Rectal smooth muscle tissue (tissue), 1 donor: ENCODE measurements around the gene KRI1.
"Not testable (repeated sequence)": the region's sequence is repeated elsewhere in the genome, so short reads cannot be mapped to it uniquely, and the experiment has no call there.

Experiments
- H3K27ac ChIP-seq: one replicate; pipeline ENCODE4 v1.7.0; 2013; ENCODE audit warnings: low read depth, low read length, inconsistent platforms
- H3K27me3 ChIP-seq: one replicate; pipeline ENCODE4 v1.7.0; 2013; ENCODE audit warnings: low read length; ENCODE audit not compliant: control insufficient read depth, insufficient read depth
- H3K36me3 ChIP-seq: one replicate; pipeline ENCODE4 v1.7.0; 2013; ENCODE audit warnings: low read length; ENCODE audit not compliant: control insufficient read depth, insufficient read depth
- H3K4me1 ChIP-seq: one replicate; pipeline ENCODE4 v1.7.0; 2013; ENCODE audit warnings: low read length; ENCODE audit not compliant: control insufficient read depth, insufficient read depth
- H3K4me3 ChIP-seq: one replicate; pipeline ENCODE4 v1.7.0; 2013; ENCODE audit warnings: low read length
- H3K9ac ChIP-seq: one replicate; pipeline ENCODE4 v1.7.0; 2013; ENCODE audit warnings: low read length

Gene KRI1

DNA sequence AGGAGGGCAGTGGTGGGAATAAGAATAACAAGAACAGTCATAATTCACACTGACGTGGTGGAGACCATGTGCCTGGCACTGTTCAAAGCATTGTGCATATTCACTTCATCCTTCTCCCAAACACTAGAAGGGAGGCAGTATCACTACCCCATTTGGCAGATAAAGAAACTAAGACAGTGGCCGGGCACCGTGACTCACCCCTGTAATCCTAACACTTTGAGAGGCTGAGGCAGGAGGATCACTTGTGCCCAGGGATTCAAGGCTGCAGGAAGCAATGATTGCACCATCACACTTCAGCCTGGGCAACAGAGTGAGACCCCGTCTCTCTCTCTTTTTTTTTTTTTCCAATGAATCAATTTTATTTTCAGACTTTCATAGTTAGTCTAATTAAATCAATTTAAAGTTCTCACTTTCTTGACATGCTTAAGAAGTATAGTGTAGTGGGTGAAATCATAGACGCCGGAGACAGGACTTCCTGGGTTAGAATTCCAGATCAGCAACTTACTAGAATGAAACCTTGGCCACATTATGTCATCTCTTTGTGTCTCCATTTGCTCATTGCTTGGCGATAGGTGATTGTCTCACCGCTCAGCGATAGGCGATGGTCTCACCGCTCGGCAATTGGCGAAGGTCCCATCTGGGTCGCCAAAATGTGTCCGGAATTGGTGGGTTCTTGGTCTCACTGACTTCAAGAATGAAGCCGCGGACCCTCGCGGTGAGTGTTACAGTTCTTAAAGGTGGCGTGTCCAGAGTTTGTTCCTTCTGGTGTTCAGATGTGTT lies 27.4 kb downstream of the KRI1 start:
- no peak overlapping the region for H3K4me3 ChIP-seq
- H3K27ac ChIP-seq, result no peak overlapping the region
- H3K4me1 ChIP-seq, result peaks cover 2% of the 10 kb centered on the region

DNA sequence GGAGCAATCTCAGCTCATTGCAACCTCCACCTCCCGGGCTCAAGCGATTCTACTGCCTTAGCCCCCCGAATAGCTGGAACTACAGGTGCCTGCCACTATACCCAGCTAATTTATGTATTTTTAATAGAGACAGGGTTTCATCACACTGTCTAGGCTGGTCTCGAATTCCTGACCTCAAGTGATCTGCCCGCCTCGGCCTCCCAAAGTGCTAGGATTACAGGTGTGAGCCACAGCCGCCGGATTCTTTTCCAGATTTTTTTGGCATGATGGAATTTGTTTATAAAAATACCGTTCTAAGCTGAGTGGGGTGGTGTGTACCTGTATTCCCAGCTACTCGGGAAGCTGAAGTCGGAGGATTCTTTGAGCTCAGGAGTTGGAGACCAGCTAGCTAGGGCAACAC lies 28.1 kb downstream of the KRI1 start:
- Histone ChIP-seq H3K36me3 (no peaks in the 10 kb centered on the region), H3K9ac (no peak overlapping the region), H3K4me1 (no peaks in the 10 kb centered on the region), H3K4me3 (no peak overlapping the region), H3K27ac (no peak overlapping the region), H3K27me3 (no peaks in the 10 kb centered on the region)

More for the DNA sequence above, 27.4 kb downstream of the KRI1 start:
- Histone ChIP-seq H3K27me3 (no peaks in the 10 kb centered on the region), H3K9ac (no peak overlapping the region), H3K36me3 (no peaks in the 10 kb centered on the region)

DNA sequence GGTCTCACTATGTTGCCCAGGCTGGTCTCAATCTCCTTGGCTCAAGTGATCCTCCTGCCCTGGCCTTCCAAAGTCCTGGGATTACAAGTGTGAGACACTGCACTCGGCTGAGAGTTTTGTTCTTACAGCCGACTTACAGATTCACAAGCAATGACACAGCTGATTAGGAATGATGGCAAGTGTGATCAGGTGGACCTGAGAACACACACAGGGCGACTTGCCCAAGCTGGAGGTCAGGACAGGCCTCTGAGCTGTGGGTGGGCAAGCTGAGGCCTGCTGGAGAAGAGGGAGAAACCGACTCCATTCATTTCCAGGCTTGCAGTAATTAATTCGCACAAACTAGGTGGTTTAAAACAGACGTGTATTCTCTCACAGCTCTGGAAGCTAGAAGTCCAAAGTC lies 30.2 kb downstream of the KRI1 start:
- H3K9ac ChIP-seq, result no peak overlapping the region
- H3K27me3 ChIP-seq, result no peaks in the 10 kb centered on the region
- no peaks in the 10 kb centered on the region for H3K36me3 ChIP-seq
- no peak overlapping the region for H3K4me3 ChIP-seq
- H3K27ac ChIP-seq, result no peak overlapping the region
- no peaks in the 10 kb centered on the region for H3K4me1 ChIP-seq

DNA sequence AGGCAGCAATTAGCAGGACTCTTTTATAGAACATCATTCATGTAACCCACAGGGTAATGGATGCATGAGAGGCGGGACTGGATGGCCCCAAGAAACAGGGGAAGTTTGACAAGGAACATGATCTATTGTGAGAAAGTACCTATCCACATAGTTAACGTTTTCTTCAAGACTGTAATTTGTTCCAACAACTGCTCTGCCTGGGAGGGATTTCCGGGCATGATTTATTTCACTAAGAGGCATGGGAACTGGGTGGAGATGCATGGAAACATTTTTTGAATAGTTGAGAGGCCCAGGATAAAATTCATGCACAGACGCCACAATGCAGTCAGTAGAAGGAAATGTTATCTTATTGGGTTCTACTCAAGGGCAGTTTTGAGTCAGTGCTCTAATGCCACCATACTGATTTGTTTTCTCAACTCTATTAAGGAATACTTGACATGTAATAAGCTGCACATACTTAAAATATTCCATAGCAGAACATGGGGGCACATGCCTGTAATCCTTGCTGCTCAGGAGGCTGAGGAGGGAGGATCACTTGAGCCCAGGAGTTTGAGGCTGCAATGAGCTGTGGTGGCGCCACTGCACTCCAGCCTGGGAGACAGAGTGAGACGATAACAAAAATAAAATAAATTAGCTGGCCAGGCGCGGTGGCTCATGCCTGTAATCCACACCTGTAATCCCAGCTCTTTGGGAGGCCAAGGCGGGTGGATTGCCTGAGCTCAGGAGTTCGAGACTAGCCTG lies 32.0 kb downstream of the KRI1 start:
- H3K9ac ChIP-seq, result no peak overlapping the region
- H3K27me3 ChIP-seq, result no peaks in the 10 kb centered on the region
- no peak overlapping the region for H3K27ac ChIP-seq
- no peaks in the 10 kb centered on the region for H3K4me1 ChIP-seq
- no peak overlapping the region for H3K4me3 ChIP-seq
- H3K36me3 ChIP-seq, result no peaks in the 10 kb centered on the region

DNA sequence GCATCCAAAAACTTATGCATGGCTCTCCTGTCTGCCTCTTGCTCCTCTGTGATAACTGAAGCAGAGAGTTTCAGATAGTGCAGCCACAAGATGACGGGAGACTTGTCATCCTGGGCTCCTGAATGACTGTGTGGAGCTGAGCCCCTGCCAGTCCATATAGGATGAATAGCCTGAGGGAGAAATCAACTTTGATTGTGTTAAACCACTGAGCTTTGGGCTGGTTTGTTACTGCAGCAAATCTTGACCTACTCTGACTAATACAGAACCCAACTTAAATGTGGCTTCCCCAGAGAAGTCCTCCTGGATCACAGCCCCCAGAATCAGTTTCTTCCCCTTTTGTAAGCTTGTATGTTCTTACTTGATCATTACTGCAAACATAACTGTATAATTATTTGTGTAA lies 33.4 kb downstream of the KRI1 start:
- Histone ChIP-seq H3K27ac (no peak overlapping the region), H3K4me1 (no peaks in the 10 kb centered on the region), H3K9ac (no peak overlapping the region), H3K4me3 (no peak overlapping the region), H3K27me3 (no peaks in the 10 kb centered on the region), H3K36me3 (no peaks in the 10 kb centered on the region)

DNA sequence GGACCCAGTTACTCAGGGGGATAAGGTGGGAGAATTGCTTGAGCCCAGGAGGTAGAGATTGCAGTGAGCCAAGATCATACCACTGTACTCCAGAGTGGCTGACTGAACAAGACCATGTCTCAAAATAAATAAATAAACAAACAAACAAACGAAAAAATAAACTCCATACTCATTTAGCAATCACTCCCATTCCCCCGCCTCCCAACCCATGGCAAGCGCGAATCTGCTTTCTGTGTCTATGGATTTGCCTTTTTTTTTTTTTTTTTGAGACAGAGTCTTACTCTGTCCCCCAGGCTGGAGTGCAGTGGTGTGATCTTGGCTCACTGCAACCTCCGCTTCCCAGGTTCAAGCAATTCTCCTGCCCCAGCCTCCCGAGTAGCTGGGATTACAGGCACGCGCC lies 38.9 kb downstream of the KRI1 start:
- H3K4me3 ChIP-seq, result not testable (repeated sequence)

DNA sequence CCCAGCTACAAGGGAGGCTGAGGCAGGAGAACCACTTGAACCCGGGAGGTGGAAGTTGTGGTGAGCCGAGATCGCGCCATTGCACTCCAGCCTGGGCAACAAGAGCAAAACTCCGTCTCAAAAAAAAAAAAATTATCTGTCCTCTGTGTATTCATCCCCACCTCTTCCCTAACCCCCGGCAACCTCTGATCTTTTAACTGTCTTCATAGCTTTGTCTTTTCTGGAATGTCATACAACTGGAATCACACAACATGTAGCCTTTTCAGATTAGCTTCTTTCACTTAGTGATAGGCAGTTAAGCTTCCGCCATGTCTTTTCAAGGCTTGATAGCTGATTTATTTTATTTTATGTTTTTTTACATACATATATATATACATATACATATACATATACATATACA lies 40.2 kb downstream of the KRI1 start:
- H3K27ac ChIP-seq, result no peak overlapping the region
- H3K4me1 ChIP-seq, result no peaks in the 10 kb centered on the region
- no peak overlapping the region for H3K9ac ChIP-seq
- H3K4me3 ChIP-seq, result no peak overlapping the region
- no peaks in the 10 kb centered on the region for H3K36me3 ChIP-seq
- H3K27me3 ChIP-seq, result no peaks in the 10 kb centered on the region

More for the DNA sequence above, 38.9 kb downstream of the KRI1 start:
- not testable (repeated sequence) for H3K9ac ChIP-seq, H3K4me1 ChIP-seq, H3K27me3 ChIP-seq, H3K27ac ChIP-seq, H3K36me3 ChIP-seq

DNA sequence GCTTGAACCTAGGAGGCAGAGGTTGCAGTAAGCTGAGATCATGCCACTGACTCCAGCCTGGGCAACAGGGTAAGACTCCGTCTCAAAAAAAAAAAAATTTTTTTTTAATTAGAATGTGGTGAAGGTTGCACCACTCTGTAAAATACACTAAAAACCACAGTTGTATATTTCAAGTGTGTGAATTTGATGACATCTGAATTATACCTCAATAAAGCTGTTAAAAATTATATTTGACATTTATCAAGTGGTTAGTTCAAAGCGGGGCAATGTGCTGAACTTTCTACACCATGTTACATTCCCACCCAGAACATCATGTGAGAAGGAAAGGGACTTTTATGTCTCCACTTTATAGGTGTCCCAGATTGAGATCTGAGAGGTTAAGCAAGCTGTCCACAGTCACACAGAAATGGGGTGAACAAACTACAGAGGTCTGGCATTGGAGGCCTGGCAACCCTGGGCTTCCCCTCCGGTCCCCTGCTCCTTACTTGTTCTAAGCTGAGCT lies 42.6 kb downstream of the KRI1 start:
- Histone ChIP-seq H3K36me3 (no peaks in the 10 kb centered on the region), H3K9ac (no peak overlapping the region), H3K4me1 (no peaks in the 10 kb centered on the region), H3K4me3 (no peak overlapping the region), H3K27me3 (peaks cover 5% of the 10 kb centered on the region), H3K27ac (no peak overlapping the region)

DNA sequence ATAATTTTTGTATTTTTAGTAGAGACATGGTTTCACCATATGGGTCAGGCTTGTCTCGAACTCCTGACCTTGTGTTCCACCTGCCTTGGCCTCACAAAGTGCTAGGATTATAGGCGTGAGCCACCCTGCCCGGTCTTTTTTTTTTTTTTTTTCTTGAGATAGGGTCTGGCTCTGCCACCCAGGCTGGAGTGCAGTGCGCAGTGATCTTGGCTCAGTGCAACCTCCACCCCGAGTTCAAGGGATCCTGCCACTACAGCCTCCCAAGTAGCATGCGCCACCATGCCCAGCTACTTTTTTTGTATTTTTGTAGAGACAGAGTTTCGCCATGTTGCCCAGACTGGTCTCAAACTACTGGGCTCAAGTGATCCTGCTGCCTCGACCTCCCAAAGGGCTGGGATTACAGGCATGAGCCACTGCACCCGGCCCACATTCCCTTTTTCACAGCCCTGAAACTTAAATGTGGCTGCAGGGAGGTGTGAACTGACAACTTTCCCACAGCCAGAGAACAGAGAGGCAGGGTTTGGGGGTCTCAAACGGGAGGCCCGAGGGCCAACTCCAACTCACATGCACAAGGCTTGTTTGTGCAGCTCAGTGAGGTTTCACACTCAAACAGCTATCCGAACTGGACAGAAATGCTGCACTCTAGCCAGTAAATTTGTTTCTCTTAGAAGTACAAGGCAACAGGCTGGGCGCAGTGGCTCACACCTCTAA lies 44.2 kb downstream of the KRI1 start:
- H3K4me3 ChIP-seq, result no peak overlapping the region
- H3K27me3 ChIP-seq, result peaks cover 10% of the 10 kb centered on the region
- no peaks in the 10 kb centered on the region for H3K36me3 ChIP-seq
- no peak overlapping the region for H3K9ac ChIP-seq
- H3K27ac ChIP-seq, result no peak overlapping the region
- no peaks in the 10 kb centered on the region for H3K4me1 ChIP-seq

DNA sequence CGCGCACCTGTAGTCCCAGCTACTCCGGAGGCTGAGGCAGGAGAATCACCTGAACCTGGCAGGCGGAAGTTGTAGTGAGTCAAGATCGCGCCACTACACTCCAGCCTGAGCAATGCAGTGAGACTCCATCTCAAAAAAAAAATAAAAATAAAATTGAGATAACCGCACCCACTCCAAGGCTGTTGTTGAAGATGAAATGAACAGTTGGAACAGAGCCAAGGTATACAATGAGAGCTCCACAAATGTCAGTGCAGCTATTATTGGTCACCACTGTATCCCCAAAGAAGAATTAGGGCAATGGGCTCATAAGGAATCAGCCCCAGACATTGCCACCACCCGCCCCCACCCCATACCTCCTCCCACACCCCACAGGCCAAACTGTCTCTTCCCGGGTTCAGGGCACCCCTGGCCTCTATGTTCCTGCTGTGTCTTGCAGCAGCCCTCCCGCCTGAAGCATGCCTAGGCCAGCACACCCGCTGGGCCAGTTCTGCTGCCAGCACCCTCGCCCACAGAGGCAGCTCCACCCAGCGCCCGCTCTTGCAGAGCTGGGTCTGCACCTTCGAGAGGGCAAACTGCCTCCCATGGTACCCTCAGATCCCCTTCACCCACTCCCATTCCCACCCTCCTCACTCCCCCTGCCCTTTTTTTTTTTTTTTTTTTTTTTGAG lies 45.0 kb downstream of the KRI1 start:
- Histone ChIP-seq H3K27me3 (peaks cover 11% of the 10 kb centered on the region), H3K4me1 (no peaks in the 10 kb centered on the region), H3K27ac (no peak overlapping the region), H3K36me3 (no peaks in the 10 kb centered on the region), H3K4me3 (no peak overlapping the region), H3K9ac (no peak overlapping the region)

DNA sequence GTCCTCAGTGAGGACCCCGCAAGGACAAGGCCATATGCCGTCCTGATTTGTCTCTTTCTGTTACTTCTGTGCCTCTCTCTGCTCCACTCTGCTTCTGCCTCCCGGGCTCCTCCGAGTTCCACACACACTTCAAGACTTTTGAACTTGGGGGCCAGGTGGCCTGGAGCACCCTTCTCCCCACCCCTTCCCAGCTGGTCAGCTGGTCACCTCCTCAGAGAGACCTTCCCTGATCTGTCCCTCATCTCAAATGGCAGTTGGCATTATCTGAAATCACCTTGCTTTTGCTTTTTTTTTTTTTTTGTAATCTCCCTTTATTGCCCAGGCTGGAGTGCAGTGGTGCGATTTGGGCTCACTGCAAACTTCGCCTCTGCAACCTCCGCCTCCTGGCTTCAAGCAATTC lies 46.4 kb downstream of the KRI1 start:
- H3K27ac ChIP-seq, result no peak overlapping the region
- H3K9ac ChIP-seq, result no peak overlapping the region
- peaks cover 15% of the 10 kb centered on the region for H3K27me3 ChIP-seq
- no peaks in the 10 kb centered on the region for H3K4me1 ChIP-seq
- no peaks in the 10 kb centered on the region for H3K36me3 ChIP-seq
- no peak overlapping the region for H3K4me3 ChIP-seq
